ENCODE measurements around the gene SLC7A1.

The SLC7A1 gene

DNA sequence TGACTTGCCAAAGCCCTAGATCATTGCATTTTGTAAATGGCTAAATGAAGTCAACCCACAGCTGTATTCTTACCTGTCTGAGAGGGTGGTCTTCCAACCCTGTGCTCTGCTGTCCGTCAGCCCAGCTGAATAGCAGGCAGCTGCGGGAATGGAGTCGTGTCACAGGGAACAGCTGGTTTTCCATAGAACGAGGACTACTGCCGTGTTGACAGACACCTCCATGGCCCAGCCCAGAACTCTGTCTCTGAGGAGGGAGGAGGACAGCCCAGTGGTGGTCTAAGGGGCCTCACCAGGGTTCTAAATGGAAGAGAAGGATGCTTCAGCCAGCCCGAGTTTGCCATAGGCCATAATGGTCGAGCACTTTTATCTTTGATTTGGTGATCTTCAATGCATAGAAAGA, 110.7 kb downstream of the SLC7A1 start:
- DNase-seq: no peak

DNA sequence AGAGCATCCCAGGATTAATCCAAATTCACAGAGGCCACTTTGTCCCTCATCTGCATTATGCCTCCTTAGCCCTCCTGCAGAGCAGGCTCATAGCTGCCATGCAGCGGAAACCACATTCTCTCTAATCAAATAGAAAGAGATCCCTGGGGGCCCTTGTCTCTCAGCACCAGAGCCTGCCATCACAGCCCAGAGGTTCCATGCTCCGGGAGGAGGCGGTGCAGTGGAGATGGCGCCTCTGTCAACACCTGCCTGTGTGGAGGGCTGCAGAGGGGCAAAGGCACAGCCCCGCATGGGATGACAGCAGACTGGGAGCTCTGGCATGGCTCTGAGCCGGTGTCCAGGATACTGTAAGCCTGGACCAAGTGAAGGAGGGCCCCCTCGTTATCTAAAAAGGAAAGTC, 111.3 kb downstream of the SLC7A1 start:
- no peak for DNase-seq

DNA sequence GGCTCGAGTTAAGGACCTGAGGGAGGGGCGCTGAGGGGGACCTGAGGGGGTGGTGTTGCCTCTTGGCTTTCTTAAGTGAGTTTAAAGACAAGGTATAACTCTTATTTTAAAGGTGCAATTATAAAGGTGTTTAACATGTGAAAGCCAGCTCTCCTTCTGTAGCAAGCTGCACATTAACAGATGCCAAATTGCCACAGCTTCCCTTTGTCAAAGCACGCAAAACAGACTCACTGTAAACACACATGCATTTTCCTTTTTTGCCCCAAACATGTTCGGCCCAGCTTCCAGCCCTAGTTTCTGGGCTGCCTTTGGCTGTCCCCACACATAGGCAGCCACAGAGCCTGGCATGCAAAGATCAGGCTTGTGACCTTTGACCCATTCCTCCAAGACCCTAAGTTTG, 111.9 kb downstream of the SLC7A1 start:
- DNase-seq: no peak

DNA sequence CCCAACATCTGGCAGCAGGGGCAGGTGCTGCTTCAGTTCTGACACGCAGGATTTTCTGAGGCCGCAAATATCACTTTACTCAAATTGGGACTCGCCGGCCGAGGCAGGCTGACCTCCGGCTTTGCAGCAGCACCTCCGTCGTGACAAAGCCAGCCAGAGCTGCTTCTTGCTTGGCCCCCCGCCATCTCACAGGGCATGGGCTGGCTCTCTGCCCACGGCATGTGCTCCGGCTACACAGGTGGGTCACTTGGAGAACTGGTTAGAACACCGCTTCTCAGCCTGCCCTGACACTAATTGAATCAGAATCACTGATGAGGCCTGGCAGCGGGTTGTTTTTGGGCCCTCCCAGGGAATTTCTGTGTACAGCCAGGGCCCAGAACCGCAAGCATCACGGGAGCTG, 112.3 kb downstream of the SLC7A1 start:
- DNase-seq: no peak

DNA sequence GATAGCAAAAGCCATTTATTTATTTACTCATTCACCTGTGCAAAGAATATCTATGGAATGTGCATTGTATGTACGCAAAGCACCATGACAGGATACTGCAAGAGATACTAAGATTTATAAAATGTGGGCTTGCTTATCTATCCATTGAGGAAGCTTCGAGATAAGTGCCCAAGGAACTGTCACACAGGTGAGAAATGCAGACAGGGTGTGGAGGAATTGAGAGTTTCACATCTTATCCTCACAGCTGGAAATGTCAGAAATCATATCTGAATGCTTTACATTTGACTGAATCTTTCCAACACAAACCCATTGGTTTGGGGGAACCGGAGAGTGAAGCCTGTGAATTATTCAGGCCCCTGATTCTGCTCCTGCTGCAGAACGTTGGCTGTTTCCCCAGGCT, 113.0 kb downstream of the SLC7A1 start:
- DNase-seq: no peak

DNA sequence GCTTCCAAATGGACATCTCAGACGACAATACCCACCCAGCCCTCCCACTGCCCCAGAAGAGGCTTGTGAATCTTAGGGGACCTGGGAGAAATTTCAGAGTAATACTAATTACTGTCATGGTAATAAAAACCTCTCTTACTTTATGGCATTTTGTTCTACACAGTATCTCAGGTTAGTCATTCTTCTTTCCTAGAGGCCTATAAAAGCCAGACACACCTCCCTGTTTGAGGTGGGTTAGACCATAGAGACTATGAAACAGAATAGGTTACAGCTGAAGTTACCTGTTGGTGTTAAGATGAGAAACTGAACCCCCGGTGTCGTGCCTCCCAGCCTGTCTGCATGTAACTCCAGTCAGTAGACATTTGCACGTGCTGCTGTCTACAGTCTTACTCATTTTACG, 113.9 kb downstream of the SLC7A1 start:
- no peak for DNase-seq

DNA sequence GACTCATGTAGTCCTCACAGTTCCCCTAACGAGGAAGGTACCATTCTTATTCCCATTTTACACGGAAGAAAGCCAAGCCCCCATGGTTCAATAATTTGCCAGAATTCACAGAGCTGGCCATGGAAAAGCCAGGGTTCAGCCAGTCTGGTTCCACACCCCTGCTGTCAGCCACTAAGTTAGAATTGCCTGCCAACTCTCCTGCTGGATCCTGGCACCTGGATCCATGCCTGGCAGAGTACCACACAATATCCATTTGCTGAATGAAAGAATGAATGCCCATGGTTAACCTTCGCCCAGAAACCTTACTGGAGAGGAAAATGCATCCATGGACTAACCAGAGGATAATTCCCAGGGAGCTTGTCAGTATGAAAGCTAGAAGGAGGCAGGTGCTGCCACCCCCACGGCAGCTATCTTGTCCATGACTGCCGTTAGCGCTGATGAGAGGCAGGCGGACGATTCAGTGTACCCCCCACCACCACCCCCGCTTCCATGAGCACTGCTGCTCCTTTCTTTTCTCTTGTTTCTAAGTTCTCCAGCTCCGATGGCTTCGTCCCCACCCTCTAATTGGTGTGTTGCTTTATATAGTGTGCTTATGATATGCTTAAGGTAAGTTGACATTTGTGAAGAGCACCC, 114.5 kb downstream of the SLC7A1 start:
- DNase-seq: no peak

DNA sequence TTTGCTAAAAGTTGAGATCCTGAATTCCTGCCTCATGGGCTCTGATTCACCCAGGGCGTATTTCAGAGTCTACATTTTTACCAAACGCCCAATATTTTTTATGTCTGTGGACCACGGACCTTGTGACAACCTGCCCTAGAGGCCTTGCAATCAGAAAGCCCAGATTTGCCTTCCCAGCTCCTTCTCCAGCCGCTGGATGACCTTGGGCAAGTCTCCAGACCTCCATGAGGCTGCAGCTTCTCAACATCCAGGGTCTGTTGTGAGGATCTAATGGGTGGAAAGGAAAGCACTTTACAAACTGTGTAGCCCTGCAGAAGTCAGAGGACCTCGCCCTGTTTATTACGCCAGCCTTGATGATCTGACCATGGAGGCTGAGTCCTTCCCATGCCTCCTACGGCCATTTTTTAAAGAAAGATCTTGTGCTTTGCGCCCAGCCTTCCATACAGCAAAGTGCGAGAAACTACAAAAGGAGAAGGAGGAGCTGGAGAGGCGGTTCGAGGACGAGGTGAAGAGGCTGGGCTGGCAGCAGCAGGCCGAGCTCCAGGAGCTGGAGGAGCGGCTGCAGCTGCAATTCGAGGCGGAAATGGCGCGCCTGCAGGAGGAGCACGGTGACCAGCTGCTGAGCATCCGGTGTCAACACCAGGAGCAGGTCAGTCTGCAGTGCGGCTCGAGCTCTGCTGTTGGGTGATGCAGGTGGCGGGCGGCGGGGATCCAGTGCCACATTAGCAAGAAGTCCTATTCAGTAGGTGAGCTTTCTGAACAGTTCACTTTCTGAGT, 115.6 kb downstream of the SLC7A1 start:
- no peak for DNase-seq

DNA sequence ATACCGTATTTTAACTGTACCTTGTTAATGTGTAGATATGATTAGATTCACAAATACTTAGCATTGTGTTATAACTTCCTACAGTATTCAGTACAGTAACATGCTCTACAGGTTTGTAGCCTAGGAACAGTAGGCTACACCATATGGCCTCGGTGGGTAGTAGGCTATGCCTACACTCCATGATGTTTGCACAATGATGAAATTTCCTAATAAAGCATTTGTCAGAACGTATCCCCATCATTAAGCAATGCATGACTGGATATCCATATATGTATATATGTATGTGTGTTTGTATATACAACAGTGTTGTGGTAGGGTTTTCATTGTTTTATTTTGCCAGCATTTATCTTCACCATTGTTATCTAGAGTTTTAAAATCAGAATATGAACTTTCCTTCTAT, 119.4 kb downstream of the SLC7A1 start:
- no peak for DNase-seq

DNA sequence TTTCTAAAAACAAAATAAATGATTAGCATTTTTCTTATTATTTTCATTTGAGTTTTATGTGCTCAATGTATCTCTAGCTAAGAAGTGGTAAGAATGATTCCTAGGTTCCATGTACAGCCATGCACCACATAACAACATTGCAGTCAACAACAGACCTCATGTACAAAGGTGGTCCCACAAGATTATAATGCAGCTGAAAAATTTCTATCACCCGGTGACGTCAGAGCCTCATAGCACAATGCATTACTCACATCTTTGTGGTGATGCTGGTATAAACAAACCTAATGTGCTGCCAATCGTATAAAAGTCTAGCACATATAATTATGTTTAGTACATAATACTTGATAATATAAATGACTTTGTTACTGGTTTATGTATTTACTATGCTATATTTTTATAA, 120.5 kb downstream of the SLC7A1 start:
- no peak for DNase-seq

DNA sequence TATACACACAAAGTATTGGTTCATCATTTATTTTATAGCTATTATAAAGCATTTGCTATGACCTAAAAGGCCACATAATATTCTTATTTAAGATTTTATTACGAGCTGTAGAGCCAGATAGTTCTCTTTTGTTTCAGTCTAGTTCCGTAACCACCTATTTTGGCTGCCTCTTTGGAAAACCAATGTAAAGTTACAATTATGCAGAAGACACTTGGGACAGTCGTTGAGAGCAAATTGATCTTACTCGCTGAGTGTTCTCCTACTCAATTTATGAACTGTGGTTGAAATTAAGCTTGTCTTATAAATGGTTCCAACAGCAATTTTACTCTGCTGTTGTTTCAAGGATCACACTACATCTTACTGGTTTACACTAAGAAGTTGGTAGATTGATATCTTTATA, 122.3 kb downstream of the SLC7A1 start:
- DNase-seq: no peak

DNA sequence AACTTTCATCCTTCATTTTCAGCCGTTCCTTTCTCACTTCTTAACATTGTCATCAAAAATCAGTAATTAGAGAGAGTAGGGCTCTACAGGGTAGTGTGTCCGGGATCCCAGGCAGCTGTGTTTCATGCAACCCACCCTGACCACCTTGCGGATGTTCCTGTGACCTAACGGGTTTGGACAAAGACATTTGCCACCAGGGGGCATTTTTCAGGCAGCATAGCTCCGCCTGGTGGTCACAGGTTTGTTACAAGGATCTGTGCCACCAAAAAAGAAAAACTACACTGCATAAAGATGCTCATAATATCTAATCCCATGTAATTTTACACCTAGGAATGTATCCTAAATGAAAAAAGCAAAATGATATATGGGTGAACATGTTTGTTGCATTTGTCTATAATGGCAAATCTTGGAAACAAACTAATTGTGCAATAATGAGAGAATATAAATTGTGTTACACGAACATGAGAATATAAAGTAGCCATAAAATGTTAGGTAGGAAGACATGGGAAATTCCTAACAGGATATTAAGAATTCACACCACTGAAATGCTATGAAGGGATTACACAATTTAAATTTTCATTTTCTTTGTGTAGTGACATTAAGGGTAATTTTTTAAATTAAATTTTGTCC, 123.0 kb downstream of the SLC7A1 start:
- DNase-seq: peak; percentile 27 to 43

DNA sequence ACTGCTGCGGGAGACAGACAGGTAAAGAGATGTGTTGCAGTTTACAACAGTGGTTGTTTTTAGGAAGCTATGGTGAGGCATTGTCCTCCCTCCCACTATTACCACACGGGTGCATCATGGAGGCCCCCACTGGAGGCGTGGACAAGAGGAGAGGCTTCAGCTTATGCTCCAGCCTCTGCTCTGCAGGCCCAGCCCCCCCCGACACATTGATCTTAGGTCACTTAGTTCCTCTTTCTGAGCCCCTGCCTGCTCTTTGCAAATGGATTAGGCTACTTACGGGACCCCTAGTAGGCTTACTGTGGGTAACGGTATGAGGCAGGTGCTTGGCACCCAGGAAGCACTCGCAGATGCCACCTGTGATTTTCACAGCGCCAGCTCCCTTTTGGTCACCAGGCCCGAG, 123.9 kb downstream of the SLC7A1 start:
- DNase-seq: no peak

DNA sequence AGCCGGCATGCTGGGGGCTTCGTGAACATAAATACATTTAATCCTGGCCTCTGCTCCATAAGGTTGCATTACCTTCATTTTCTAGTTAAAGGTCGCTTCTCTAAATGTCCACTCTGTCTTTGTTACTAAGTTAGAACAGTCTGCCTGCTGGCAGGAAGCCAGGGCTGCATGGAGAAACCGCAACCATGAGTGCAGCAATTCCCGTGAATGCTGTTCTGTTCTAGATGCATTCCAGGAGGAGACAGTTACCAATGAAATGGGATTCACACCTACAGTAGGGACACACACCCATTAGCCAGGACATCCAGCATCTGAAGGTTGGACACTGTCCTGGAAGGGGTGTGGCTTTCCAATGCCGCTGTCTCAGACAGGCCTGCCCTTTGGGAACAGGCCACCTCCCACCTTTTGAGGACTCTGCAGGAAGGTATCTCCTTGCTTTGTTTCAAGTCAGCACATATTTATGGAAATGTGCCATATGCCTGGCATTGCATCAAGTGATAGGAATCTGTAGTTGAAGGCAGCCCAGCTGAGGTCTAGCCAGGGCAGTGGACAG, 129.7 kb downstream of the SLC7A1 start:
- no peak for DNase-seq

DNA sequence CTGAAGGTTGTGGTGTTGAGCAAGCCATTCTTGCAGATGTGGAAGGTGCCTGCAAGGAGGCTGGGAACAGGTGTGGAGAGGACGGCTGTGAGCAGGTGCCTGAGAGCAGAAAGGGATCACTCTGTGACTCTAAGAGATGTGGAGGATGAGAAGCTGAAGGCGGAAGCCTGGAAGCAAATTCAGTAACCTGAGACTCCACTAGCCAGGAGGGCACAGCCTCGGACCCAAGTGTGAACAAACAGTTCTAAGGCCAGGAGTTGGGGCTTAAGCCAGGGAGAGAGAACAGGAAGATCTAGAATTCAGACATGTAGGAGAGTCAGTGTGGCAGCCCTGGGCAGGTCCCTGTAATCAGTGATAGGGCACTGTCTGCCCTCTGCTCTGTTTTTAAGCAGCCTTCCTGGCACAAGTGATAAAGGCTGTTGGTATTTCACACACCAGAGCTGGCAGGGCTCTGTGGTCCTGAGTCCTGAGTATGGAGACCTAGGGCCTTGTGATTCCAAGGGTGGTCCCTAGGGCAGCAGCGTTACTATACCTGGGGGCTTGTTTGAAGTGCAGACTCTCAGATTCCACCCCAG, 131.3 kb downstream of the SLC7A1 start:
- DNase-seq: no peak

DNA sequence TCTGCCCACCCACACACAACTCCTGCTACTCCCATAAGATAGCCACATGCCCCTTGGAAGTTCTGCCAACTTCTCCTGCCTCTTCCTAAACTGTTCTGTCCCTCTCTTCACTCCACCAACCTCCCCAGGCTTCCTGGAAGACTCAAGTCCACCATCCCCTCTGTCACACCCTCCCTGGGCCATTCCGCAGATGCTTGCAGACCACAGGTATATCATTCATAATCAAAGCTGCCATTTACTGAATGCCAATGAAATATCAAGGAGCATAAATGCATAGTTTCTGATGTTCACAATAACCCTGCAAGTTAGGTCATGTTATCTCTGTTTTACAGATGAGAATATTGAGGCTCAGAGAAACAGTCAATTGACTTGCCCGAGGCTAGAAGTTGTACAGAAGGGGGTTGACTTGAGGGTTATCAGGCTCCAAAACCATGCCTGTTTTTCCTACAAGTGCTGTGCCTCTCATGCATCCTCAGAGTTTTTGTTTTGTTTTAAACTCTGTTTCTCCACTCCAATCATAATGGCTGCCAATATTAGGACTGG, 135.6 kb downstream of the SLC7A1 start:
- no peak for DNase-seq
